WTC11 (cell line): ENCODE measurements around the gene CAPN14. TPM values are rescaled to one million over a fixed set of nuclear protein-coding genes. Genes with fewer than 3 reads are reported as not detected.

ENCODE experiments used
- ATAC-seq: fragments of 200-7000 bp; cut with Tn5 transposase; 2 replicates; pipeline ENCODE4 v1.10.0; 2021; ENCODE audit warnings: mild to moderate bottlenecking, moderate library complexity
- CTCF ChIA-PET: fragments of 300-600 bp; sonication (Branson Sonifier 250); formaldehyde crosslinking; loops from one replicate; lab custom pipeline; 2021; ENCODE audit warnings: antibody characterized with exemption; lab: Charles Lee
- POLR2A ChIA-PET: fragments of 350-600 bp; sonication (Branson Sonifier 250); formaldehyde crosslinking; loops from one replicate; lab custom pipeline; 2021; ENCODE audit warnings: antibody characterized with exemption; lab: Charles Lee
- DNase-seq: peaks from one replicate; pipeline ENCODE4 v3.0.0; 2021; ENCODE audit warnings: low spot score
- H3K27ac Mint-ChIP-seq: 2 replicates; pipeline ENCODE4 v1.8.0; 2021; ENCODE audit warnings: mixed read lengths
- H3K27me3 Mint-ChIP-seq: 2 replicates; pipeline ENCODE4 v1.8.0; 2021; ENCODE audit warnings: low read depth, mild to moderate bottlenecking, moderate library complexity, mixed read lengths
- H3K36me3 Mint-ChIP-seq: 2 replicates; pipeline ENCODE4 v1.8.0; 2021; ENCODE audit warnings: mixed read lengths
- H3K4me1 Mint-ChIP-seq: 2 replicates; pipeline ENCODE4 v1.8.0; 2022; ENCODE audit warnings: mixed read lengths
- H3K4me3 Mint-ChIP-seq: 2 replicates; pipeline ENCODE4 v1.8.0; 2021; ENCODE audit warnings: mild to moderate bottlenecking, moderate library complexity, mixed read lengths
- H3K9me3 Mint-ChIP-seq: 2 replicates; pipeline ENCODE4 v1.8.0; 2021; ENCODE audit warnings: mixed read lengths
- ARID4B ChIP-seq: sonication (generic); formaldehyde crosslinking; IDR thresholded peaks from 2 replicates; pipeline ENCODE4 v1.8.0; 2023; ENCODE audit warnings: missing genetic modification reagents, mild to moderate bottlenecking, borderline replicate concordance
- ATF2 ChIP-seq: sonication (generic); formaldehyde crosslinking; IDR thresholded peaks from 2 replicates; pipeline ENCODE4 v1.8.1; 2022; ENCODE audit warnings: low read depth, missing genetic modification reagents, borderline replicate concordance
- CREM ChIP-seq: sonication (generic); formaldehyde crosslinking; IDR thresholded peaks from 2 replicates; pipeline ENCODE4 v1.8.1; 2022; ENCODE audit warnings: mild to moderate bottlenecking, missing genetic modification reagents, moderate library complexity
- E2F1 ChIP-seq: sonication (generic); formaldehyde crosslinking; IDR thresholded peaks from 2 replicates; pipeline ENCODE4 v1.8.0; 2022; ENCODE audit warnings: mild to moderate bottlenecking, missing genetic modification reagents
- FOXP1 ChIP-seq: sonication (generic); formaldehyde crosslinking; IDR thresholded peaks from 2 replicates; pipeline ENCODE4 v1.8.0; 2022; ENCODE audit warnings: missing genetic modification reagents, mild to moderate bottlenecking, moderate library complexity, borderline replicate concordance
- HMGXB4 ChIP-seq: sonication (generic); formaldehyde crosslinking; IDR thresholded peaks from 2 replicates; pipeline ENCODE4 v1.8.1; 2023; ENCODE audit warnings: mild to moderate bottlenecking, moderate library complexity, missing genetic modification reagents
- JAZF1 ChIP-seq: fragments of 250-450 bp; sonication (Bioruptor Pico); IDR thresholded peaks from 2 replicates; pipeline ENCODE4 v1.9.0; 2021; ENCODE audit warnings: moderate library complexity, mild to moderate bottlenecking, inconsistent platforms
- MLX ChIP-seq: sonication (generic); formaldehyde crosslinking; IDR thresholded peaks from 2 replicates; pipeline ENCODE4 v1.8.1; 2023; ENCODE audit warnings: mild to moderate bottlenecking, missing genetic modification reagents, moderate library complexity
- MYBL2 ChIP-seq: sonication (generic); formaldehyde crosslinking; IDR thresholded peaks from 2 replicates; pipeline ENCODE4 v1.8.1; 2023; ENCODE audit warnings: mild to moderate bottlenecking, moderate library complexity, missing genetic modification reagents
- NFYB ChIP-seq: sonication (generic); formaldehyde crosslinking; conservative IDR thresholded peaks from 2 replicates; pipeline ENCODE4 v1.8.0; 2022; ENCODE audit warnings: low read depth, missing genetic modification reagents
- USF2 ChIP-seq: sonication (generic); formaldehyde crosslinking; IDR thresholded peaks from 2 replicates; pipeline ENCODE4 v1.8.1; 2023; ENCODE audit warnings: mild to moderate bottlenecking, missing genetic modification reagents, moderate library complexity
- ZMAT4 ChIP-seq: fragments of 250-450 bp; sonication (Bioruptor Pico); IDR thresholded peaks from 2 replicates; pipeline ENCODE4 v1.9.0; 2021; ENCODE audit warnings: mild to moderate bottlenecking
- ZNF219 ChIP-seq: sonication (generic); formaldehyde crosslinking; IDR thresholded peaks from 2 replicates; pipeline ENCODE4 v1.8.0; 2023; ENCODE audit warnings: missing genetic modification reagents, mild to moderate bottlenecking, borderline replicate concordance
- ZNF396 ChIP-seq: fragments of 250-450 bp; sonication (Bioruptor Pico); IDR thresholded peaks from 2 replicates; pipeline ENCODE4 v1.8.0; 2021; ENCODE audit warnings: mild to moderate bottlenecking, moderate library complexity, borderline replicate concordance
- total RNA-seq: library from RNA; stranded (reverse); gene quantifications from 3 replicates; pipeline ENCODE4 v1.2.3, GENCODE V29; 2021

The CAPN14 gene
- total RNA-seq, 1 experiment from 2014 or later: 0.11 TPM

- H3K4me3 Mint-ChIP-seq: no peak overlapping the region
- H3K9me3 Mint-ChIP-seq: no peaks in the 10 kb centered on the region
- POLR2A ChIA-PET: no interaction called here
- H3K36me3 Mint-ChIP-seq: no peaks in the 10 kb centered on the region
- H3K4me1 Mint-ChIP-seq: peaks cover 6% of the 10 kb centered on the region
- ATAC-seq: no peak
- no peak overlapping the region for H3K27ac Mint-ChIP-seq
- TF ChIP-seq MYBL2 (CRISPR knock-in tag): no peak
- no peak for TF ChIP-seq NFYB (CRISPR knock-in tag)
- TF ChIP-seq E2F1 (CRISPR knock-in tag): no peak
- TF ChIP-seq CREM: no peak
- no peak for DNase-seq
- CTCF ChIA-PET: no interaction called here
- H3K27me3 Mint-ChIP-seq: no peaks in the 10 kb centered on the region
Measured at GRCh38 chr2:31219131-31219969, 2.0 kb upstream of the CAPN14 start.

GRCh38 chr2:31216734-31217133, 581 bp downstream of the CAPN14 start:
- Mint-ChIP-seq H3K4me3 (no peak overlapping the region), H3K36me3 (no peaks in the 10 kb centered on the region), H3K27ac (no peak overlapping the region), H3K27me3 (no peaks in the 10 kb centered on the region), H3K9me3 (no peaks in the 10 kb centered on the region), H3K4me1 (peaks cover 6% of the 10 kb centered on the region)
- DNase-seq (no peak), ATAC-seq (no peak)
- TF ChIP-seq ARID4B (CRISPR knock-in tag) (no peak), ATF2 (CRISPR knock-in tag) (no peak), ZNF219 (CRISPR knock-in tag) (no peak), FOXP1 (no peak), ZMAT4 (CRISPR knock-in tag) (no peak), MLX (CRISPR knock-in tag) (no peak), ZNF396 (CRISPR knock-in tag) (no peak), JAZF1 (CRISPR knock-in tag) (no peak), USF2 (CRISPR knock-in tag) (no peak), HMGXB4 (CRISPR knock-in tag) (no peak)
- POLR2A ChIA-PET: no interaction called here
- CTCF ChIA-PET: interaction anchor here (1.2 kb wide), 1 partner anchor 17 kb away, joined by 6 read pairs; the partner anchor contains the start of gene EHD3
